Breast epithelium (tissue), 3 donors: ENCODE data around the gene POLR1C.

Source experiments
- POLR2A ChIP-seq: fragments of 450-650 bp; IDR thresholded peaks from one replicate; pipeline ENCODE4 v1.6.1; 2016; ENCODE audit warnings: antibody characterized with exemption, mild to moderate bottlenecking, moderate library complexity
- TF ChIP-seq, protein P1 (sequence below), 3 donors: fragments of 450-650 bp; IDR thresholded peaks; one replicate each; pipeline ENCODE4 v1.5.1; 2016 to 2017; ENCODE audit warnings: antibody characterized with exemption in 3 of 3, mild to moderate bottlenecking in 3 of 3, moderate library complexity in 3 of 3

DNA sequence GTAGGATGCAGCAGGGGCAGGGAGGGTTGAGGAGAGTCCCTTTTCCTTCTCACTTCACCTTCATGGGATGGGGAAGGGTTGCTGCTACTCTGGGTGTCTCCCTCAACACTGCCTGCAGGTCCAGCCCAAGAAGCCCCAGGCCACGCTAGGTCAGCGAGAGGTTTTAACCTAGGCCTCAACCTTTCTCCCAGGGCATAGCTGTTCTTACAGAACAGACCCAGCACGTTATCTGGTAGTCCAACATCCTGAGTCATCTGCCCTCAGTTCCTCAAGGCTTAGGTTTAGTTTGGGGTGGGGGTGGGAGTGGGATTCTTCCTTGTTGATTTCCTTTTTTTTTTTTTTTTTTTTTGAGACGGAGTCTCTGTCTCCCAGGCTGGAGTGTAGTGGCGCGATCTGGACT lies 22.6 kb upstream of the POLR1C start:
- TF ChIP-seq, protein P1, sequence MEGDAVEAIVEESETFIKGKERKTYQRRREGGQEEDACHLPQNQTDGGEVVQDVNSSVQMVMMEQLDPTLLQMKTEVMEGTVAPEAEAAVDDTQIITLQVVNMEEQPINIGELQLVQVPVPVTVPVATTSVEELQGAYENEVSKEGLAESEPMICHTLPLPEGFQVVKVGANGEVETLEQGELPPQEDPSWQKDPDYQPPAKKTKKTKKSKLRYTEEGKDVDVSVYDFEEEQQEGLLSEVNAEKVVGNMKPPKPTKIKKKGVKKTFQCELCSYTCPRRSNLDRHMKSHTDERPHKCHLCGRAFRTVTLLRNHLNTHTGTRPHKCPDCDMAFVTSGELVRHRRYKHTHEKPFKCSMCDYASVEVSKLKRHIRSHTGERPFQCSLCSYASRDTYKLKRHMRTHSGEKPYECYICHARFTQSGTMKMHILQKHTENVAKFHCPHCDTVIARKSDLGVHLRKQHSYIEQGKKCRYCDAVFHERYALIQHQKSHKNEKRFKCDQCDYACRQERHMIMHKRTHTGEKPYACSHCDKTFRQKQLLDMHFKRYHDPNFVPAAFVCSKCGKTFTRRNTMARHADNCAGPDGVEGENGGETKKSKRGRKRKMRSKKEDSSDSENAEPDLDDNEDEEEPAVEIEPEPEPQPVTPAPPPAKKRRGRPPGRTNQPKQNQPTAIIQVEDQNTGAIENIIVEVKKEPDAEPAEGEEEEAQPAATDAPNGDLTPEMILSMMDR (IDR thresholded peaks at IDR 0.05), result no peak
- TF ChIP-seq POLR2A, result no peak
